ENCODE results near the gene LRRC28.
"Not testable (repeated sequence)": the region's sequence is repeated elsewhere in the genome, so short reads cannot be mapped to it uniquely, and the experiment has no call there.

The LRRC28 gene

DNA sequence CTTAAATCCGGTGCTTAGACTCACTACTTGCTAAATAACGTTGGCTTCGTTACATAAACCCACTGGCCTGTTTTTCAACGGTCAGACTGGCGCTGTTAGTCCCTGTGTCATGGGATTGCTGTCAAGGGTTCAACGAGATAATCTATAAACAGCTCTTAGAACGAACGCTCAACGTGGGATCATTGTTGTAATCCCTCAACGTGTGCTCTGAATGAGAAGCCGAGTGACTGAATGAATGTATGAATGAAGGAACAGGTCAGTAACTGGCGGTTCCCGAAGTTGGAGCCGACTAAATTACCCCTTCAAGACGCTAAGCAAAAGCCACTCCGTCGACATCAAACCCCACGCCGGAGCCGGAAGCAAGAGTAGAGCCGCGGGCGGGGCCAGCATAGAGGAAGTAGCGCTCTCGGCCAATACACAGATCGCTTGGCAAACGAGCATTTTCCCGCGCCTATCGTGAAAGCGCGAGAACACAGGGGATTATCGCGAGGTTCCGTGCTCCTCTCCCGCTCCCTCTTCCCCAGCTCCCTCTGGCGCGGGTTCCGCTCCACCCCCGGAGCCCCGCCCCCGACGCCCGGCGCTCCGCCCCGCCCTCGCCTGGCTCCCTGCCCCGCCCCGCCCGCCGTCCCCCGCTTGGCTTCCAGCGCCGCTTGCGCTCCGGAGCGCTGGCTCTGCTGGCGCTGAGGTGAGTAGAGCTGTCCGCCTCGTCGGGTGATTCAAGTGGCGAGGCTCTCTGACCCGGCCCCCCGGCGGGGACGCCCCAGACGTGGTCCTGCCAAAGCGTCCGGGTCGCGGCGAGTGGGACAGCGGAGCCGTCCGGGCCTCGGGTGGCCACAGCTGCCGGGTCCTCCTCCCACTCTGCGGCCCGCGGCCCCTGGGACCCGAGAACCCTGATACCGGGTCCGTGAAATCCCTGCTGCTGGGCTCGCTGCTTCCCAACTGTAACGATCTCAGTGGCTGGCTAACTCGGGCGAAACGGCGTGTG lies at the start of gene LRRC28:
Gene LRRC28, plus strand, starts transcription at position 625 of the 985 bp plus-strand sequence. CDS start 4,477 bp downstream, outside the sequence.
- peak; percentile 99 to 100 for DNase-seq

DNA sequence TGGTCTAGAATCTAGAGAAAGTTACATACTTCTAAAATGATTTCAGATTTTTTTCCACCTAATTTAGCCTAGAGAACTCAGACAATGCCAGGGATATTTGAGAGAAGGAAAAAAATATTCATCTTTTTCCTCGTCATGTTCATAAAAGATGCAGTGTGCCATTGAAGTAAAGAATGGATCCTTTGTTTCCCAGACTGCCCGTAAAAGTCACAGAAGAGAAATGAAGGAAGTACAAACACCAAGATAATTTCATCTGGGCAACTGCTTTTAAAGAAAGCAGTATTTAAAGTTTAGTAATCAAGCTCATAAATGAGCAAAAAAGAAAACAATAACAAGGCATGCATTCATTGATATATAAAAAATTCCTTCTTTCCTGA lies 49.1 kb upstream of the LRRC28 start:
- DNase-seq, result no peak

DNA sequence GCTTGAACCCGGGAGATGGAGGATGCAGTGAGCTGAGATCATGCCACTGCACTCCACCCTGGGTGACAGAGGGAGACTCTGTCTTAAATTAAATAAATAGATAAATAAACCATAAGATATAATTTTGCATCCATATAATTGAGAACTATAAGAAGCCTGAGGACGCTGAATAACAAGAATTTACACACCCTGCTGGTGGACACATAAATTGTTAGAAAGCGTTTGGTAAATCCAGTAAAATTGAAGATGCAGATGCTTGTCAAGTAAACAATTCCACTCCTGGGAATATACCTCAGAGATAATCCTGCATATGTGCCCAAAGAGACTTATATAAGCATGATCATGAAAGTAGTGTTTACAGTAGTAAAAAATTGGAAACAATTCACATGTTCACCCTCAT lies 43.6 kb upstream of the LRRC28 start:
- DNase-seq, result no peak

DNA sequence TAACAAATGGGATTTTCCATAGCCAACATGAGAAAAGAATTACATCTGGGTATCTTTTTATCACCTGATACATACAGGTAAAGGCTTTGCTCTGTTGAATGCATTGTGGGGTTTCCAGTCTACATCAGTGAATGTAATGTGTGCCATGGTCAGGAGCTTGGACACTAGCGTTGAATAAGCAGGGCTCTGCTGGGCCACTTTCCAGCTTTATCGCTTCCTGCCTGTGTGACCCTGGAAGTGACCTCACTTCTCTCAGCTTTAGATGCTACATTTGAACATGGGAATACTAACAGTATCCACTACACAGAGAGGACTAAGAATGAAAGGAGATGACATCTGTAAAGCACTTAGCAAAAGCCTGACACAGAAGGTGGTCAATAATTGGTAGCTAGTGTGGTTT lies 42.0 kb upstream of the LRRC28 start:
- DNase-seq, result no peak

DNA sequence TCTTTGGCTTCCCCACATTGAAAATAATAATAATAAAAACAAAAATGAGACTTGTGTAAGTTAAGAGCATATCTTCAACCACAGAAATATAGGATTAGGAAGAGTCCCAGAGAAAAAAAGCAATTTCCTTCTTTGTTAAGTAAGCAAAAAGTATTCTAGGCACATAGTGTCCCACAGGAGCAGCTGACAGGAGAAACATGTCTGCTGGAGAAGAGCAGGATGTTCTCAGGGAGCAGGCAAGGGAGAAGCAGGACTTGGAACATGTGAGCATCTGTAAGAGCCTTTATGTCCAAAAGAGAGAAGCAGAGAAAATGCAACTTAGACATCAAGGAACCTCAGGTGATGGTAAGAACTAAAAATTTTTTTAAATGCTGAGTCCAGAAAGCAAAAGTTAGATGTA lies 40.9 kb upstream of the LRRC28 start:
- DNase-seq, result no peak

DNA sequence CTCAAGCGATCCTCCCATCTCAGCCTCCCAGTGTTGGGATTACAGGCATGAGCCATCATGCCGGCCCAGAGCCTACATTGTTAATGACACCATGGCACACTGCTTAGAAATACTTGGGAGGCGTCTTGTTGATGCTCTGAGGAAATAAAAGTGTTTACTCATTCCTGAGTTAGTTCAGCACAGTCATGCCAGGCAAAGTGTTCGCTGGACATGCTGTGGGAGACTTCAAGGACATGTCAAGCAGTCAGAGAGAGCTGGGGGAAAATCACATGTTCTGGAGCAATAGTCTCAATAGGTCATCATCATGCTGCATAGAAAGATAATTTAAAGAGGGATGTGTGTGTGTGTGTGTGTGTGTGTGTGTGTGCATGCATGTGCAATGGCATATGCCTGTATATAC lies 39.4 kb upstream of the LRRC28 start:
- no peak for DNase-seq

DNA sequence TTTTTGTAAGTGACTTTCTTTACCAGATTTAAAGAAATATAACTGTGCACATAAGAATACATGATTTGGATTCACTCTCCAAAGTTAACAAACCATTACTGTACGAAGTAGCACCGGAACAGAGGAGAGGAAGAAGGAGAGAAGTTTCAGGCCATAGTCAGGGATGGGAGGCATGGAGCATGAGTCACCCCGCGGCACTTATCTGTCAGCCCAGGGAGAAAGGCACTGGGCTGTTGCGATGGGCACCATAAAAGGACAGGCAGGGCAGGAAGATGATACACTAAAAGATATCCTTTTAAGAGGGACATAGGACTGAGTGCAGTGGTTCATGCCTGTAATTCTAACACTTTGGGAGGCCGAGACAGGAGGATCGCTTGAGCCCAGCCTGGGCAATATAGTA lies 38.9 kb upstream of the LRRC28 start:
- no peak for DNase-seq

DNA sequence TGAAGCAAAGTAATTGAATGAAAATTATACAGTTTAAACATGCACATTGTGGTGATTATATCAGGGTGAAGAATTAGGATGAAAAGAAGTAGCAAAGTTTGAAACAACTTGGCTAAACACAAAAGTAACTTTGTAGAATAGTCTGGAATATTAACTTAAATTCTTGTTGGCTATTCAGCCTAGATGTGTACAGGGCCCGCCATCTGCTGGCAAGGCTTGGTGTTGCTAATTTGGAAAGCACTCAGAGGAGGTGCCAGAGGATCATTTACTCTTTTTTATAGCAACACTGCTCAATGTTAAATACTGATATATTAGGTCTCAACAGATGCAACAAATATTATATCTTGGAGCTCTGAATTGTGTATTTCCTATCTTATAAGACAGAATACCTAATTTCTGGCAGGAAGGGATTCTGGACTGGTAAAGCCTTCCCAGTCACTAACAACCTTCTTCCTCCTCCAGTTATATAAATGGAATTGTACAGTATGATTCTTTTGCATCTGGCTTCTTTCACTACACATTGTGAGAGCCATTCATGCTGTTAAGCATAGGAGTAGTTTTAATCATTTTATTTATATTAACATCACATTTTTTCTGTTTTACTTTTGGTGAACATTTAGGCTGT lies 38.0 kb upstream of the LRRC28 start:
- peak; percentile 5 to 61 for DNase-seq

DNA sequence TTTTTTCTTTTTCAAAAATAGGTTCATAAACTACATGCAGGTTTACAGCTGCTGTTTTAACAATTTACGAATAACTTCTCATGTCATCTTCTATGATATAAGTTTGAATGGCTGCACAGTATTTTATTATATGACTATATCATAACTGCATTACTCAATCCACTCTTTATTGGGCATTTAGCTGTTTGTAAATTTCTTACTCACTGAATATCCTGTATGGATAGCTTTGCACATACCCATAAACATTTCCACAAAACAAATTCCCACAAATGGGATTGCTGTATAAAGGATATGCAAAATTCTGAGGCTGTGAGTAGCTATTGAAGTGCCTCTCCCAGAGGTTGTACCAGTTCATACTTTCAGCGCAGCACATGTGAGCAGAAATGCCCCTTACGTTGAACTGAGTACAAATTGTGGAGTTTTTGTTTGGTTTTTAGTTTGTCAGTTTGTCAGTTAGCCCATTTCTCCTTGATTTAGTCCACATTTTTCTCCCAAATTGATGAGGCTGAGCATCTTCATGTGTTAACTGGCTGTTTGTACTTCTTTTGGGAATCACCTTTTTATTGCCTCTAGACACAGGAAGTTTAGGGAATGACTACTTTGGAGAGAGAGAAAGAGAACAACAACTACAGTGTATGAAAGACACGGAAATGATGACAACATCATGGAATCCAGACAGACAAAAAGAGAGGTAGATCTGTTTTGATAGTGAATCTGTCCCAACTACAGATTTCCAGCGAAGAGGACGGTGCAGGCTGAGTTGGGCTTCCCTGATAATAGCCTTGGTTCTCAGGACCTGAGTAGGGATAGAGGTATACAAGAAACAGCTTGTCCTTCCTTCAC lies 26.7 kb upstream of the LRRC28 start:
- no peak for DNase-seq

DNA sequence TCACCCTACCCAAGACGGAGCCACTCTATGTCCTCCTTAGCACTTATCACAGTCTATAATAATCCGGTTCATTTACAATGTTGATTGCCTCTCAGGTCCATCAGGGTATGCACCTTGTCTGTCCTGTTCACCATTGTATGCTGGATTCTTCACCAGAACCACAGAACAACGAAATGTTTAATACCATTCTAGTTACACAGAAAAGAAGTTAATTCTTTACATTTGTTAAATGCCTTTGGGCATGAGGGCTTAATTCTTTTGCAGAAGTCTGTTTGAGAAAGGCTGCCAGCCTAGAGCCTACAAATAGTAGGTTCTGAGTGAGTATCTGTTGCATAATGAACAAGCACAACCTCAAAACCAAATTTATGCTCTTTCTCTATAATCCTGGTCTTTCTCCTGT lies 24.5 kb upstream of the LRRC28 start:
- no peak for DNase-seq

DNA sequence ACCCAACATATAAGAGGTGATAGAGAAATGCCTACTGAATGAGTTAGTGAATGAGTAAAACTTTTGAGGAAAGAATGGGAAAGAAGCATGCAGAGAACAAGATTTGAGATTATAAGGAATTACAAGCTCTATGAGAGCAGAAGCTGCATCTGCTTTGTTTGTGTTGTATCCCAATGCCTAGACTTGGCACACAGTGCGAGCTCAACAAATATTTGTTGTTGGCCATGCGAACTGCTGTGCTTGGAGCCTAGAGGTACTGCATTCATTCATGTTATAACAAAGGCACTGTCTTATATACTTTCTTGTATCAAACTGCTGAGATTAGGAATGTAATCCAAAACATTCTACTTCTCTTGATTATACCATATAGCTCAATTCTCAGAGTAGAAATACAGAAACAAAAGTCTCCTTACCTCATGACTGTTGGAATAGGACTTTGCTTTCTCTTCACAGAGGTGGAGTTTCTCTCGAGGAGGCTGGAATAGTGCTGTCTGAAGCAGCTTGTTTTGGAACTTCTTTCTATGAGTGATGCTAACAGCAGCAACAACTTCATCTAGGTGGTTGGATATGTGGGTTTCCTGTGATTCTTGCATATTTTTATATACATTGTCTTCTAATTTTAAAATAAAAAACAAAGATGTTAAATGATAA lies 23.0 kb upstream of the LRRC28 start:
- no peak for DNase-seq

DNA sequence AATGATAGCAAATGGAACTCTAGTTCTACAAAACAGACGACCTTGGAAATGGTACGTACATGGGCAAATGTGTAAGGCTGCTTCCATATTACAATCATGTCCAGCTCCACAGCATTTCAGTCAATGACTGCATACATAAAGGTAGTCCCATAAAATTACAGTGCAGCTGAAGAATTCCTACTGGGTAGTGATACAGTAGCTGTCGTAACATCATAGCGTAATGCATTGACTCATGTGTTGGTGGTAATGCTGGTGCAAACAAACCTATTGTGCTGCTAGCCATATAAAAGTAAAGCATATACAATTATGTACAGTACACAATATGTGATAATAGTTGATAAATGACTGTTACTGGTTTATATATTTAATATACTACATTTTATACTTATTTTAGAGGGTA lies 20.4 kb upstream of the LRRC28 start:
- DNase-seq, result no peak

DNA sequence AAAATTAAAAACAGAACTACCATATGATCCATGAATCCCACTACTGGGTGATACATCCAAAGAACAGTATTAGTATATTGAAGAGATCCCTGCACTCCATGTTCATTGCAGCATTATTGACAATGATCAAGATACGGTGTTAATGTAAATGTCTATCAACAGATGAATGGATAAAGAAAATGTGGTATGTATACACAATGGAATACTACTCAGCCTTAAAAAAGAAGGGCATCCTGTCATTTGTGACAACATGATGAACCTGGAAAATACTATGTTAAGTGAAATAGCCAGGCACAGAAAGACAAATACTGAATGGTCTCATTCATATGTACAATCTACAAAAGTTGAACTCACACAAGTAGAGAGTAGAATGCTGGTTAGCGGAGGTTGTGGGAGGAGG lies 18.5 kb upstream of the LRRC28 start:
- DNase-seq, result no peak

DNA sequence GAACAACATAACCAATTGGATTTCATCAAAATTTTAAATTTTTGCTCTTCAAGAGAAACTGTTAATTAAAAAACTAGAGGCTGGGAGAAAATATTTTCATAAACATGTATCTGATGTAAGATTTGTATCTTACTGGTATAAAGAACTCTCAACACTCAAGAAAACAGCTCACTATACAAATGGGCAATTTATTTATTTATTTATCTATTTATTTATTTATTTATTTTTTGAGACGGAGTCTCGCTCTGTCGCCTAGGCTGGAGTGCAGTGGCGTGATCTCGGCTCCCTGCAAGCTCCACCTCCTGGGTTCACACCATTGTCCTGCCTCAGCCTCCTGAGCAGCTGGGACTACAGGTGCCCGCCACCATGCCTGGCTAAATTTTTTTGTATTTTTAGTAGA lies 17.1 kb upstream of the LRRC28 start:
- not testable (repeated sequence) for DNase-seq

DNA sequence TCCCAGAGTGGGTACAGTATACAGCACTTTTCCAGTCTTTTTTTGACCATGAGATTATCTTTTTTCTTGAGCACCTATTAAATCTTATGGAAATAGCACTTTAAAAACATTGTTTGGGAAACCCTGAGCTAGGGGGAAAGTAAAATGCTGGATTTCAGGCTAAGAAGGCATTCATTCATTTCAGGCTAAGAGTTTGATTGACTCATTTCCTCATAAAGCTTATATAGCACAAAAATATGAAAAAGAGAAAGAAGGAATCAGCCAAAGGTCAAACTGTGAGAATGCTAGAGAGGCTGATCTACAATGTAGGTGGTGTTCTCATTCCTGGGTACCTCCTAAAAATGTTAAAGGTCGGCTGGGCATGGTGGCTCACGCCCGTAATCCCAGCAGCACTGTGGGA lies 12.4 kb upstream of the LRRC28 start:
- no peak for DNase-seq

DNA sequence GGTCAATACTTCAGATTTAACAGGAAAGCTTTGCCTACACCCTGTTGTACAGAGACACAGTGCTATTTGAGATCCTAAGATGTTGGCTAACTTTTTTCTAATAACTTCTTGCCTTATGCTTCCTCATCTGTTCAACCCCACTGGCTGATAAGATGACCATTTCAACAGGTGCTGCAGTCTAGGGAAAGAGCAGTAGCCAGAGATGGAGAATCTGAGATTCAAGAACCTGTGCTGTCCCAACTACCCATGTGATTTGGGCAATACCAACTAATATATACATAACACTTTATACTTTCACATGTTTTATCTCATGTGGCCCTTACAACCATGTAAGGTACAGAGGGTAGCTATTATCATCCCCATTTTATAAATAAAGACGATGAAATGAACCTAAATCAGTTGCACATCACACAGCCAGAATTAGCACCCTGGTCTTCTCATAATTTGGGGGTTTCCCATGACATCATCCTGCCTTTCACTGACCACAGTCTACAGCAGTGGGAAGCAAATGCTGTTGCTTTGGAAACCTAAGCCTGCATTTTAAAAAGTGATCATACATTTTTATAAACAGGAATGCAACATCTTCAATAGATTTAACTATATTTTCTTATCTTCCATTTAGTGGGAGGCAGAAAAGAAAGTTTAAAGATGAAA lies 11.6 kb upstream of the LRRC28 start:
- DNase-seq, result no peak

DNA sequence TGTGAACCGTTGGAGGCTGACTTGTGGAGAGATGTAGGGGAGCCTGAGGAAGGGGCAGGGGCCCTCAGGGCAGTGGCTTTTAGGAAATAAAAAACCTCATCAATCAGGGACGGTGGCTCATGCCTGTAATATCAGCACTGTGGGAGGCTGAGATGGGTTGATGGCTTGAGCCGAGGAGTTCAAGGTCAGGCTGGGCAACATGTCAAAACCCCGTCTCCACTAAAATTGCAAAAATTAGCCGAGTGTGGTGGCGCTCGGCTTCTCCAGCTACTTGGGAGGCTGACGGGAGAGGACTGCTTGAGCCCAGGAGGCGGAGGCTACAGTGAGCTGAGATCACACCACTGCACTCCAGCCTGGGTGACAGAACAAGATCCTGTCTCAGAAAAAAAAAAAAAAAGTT lies 9.5 kb upstream of the LRRC28 start:
- no peak for DNase-seq

DNA sequence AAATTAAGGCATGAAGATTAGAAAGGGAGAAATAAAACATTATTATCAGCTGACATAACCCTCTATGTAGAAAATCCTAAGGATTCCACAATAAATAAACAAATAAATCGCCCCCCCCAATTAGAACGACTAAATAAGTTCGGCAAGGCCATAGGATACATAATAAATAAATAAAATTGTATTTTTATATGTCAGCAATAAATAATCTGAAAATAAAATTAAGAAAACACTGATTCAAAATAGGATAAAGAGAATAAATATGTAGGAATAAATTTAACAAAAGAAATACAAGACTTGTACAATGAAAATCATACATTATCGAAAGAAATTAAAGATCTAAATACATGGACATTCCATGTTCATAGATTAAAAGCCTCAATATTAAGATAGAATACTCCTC lies 7.0 kb upstream of the LRRC28 start:
- DNase-seq, result no peak

DNA sequence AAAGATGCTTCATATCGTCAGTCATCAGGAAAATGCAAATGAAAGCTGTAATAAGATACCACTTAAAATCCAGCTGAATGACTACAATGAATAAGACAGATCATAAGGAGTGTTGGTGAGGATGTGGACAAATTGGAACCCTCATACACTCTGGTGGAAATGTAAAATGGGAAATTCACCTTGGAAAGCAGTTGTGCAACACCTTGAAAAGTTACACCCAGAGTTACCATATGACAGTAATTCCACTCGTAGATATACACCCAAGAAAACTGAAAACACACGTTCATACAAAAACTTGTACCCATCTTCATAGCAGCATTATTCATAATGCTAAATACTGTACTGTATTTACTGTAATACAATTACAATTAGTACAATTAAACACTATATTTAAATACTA lies 4.2 kb upstream of the LRRC28 start:
- peak in 1 of 2 experiments; percentile 32 for DNase-seq

DNA sequence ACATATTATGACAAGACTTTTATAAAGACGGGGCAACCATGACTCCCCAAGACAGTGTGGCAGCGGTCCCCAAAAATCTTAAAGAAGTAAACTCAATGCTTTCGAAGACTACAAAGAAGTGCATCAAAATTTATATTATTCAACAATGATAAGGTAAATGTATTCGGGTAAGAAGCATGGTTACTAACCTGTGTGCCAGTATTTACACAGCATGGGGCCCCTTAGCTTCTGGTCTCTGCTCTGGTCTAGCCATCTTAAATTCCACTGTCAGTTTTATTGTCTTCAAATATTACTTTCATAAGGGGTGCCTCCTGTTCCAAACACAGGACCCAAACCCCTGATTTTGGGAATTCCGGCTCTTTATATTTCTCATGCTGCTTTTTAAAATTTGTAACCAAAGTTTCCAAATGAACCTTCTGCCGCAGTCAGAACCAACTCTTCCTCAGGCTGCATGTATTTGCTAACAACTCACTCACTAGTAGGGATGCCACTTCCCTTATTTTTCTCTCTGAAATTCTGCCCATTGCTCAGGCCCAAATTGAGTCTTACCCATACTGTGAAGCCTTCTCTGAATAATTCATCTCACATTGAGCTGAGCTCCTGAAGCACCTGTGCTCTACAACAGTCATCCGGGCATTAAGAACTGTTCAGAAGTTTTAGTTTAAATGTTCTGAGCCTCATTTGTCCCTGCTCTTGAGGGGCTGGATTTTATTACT lies 3.1 kb upstream of the LRRC28 start:
- no peak for DNase-seq

DNA sequence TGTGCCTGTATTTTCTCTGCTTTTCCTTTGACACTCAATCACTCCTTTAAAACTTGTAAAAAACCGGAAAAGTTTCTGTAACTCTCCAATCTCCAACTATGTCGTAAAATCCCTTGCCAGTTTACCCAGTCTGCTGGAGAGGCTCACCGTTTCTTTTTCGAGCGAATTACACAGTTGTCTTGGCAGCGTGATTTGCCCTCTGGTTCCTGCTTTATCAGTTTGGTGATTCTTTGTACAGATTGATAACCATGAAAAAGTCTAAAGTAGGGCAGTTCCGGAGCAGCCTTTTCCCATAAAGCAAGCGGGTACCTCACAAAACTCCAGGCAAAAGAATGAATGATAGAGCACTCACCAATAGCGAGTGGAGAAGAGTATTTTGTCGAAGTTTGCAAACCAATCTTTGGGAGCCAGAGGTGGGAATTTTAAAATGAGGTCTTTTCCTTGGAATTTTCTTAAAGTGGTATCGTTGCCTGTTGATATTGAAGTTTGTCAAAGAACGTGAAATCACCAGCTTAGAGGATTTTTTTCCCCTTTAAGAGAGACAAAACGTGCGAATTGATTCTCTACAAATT lies 1.9 kb upstream of the LRRC28 start, which contains the start of gene TTC23:
Gene TTC23, minus strand, starts transcription at position 312 of the 572 bp plus-strand sequence. CDS start 20,869 bp downstream, outside the sequence.
- DNase-seq, result no peak
